ENCODE measurements around the gene RNASE1.
"Not testable (repeated sequence)": the region's sequence is repeated elsewhere in the genome, so short reads cannot be mapped to it uniquely, and the experiment has no call there.

- not testable (repeated sequence) for TF ChIP-seq CTCF (conservative IDR thresholded peaks at IDR 0.05); ZFX (IDR thresholded peaks at IDR 0.05)
Observed at GRCh38 chr14:20828024-20828694, 25.5 kb upstream of the RNASE1 start.

All from C4-2B (cell line).